K562 (cell line): ENCODE measurements around the gene TBX1. TPM values are rescaled to one million over a fixed set of nuclear protein-coding genes. Genes with fewer than 3 reads are reported as not detected.

Experiments used
- BCLAF1 ChIP-seq, 2 experiments: fragments of 450-650 bp in 1 of 2; IDR thresholded peaks; 2 replicates each; pipeline ENCODE4 v1.6.1; 2011 to 2017; ENCODE audit warnings: low read depth in 2 of 2, antibody characterized with exemption in 1 of 2, borderline replicate concordance in 1 of 2, low read length in 1 of 2, mild to moderate bottlenecking in 1 of 2, mixed read lengths in 1 of 2; ENCODE audit not compliant: control insufficient read depth in 1 of 2
- CBX2 ChIP-seq: fragments of 200-600 bp; sonication (generic); IDR thresholded peaks from one replicate; pipeline ENCODE4 v1.6.1; 2012; ENCODE audit warnings: mild to moderate bottlenecking, low read length, inconsistent platforms; ENCODE audit not compliant: insufficient read depth, poor library complexity, severe bottlenecking
- ETV6 ChIP-seq, 3 experiments: fragments of 150-350 bp in 1 of 3; sonication (generic) in 1 of 3; formaldehyde crosslinking in 1 of 3; IDR thresholded peaks; 2 replicates each; pipeline versions ENCODE4 v1.6.1 to v1.8.0; 2014 to 2022; ENCODE audit warnings: borderline replicate concordance in 2 of 3, low read depth in 2 of 3, antibody characterized with exemption in 1 of 3, low read length in 1 of 3, mild to moderate bottlenecking in 1 of 3, missing genetic modification reagents in 1 of 3
- FOXA3 ChIP-seq, 2 experiments: fragments of 450-650 bp in 1 of 2; sonication (generic) in 1 of 2; formaldehyde crosslinking; IDR thresholded peaks in 1 of 2; conservative IDR thresholded peaks in 1 of 2; 2 replicates each; pipeline versions ENCODE4 v1.4.0 to v1.8.0; 2020 to 2022; ENCODE audit warnings: mild to moderate bottlenecking in 2 of 2, missing genetic modification reagents in 1 of 2
- GABPB1 ChIP-seq: sonication (generic); formaldehyde crosslinking; IDR thresholded peaks from 2 replicates; pipeline ENCODE4 v1.8.0; 2022; ENCODE audit warnings: mild to moderate bottlenecking, missing genetic modification reagents
- HCFC1 ChIP-seq: IDR thresholded peaks from 2 replicates; pipeline ENCODE4 v1.6.1; 2012; ENCODE audit warnings: low read depth, low read length, improper control_type of control experiment
- HDAC8 ChIP-seq: fragments of 450-650 bp; IDR thresholded peaks from 2 replicates; pipeline ENCODE4 v1.6.1; 2016; ENCODE audit warnings: mild to moderate bottlenecking, missing genetic modification characterization, moderate library complexity, missing compliant biosample characterization
- PHF8 ChIP-seq: fragments of 200-600 bp; sonication (generic); IDR thresholded peaks from 2 replicates; pipeline ENCODE4 v1.6.1; 2012; ENCODE audit warnings: mixed run types, mild to moderate bottlenecking, inconsistent platforms, low read length, moderate library complexity, borderline replicate concordance
- RB1 ChIP-seq: fragments of 450-650 bp; IDR thresholded peaks from 2 replicates; pipeline ENCODE4 v1.6.1; 2017; ENCODE audit warnings: low read depth, mild to moderate bottlenecking
- RBM17 ChIP-seq: fragments of 200-400 bp; formaldehyde crosslinking; IDR thresholded peaks from 2 replicates; pipeline ENCODE4 v1.6.1; 2017; ENCODE audit warnings: low read depth, mild to moderate bottlenecking, low read length, borderline replicate concordance
- SAFB2 ChIP-seq: fragments of 200-400 bp; formaldehyde crosslinking; IDR thresholded peaks from 2 replicates; pipeline ENCODE4 v1.6.1; 2018; ENCODE audit warnings: borderline replicate concordance, low read length, low read depth, moderate library complexity; ENCODE audit not compliant: severe bottlenecking
- SETDB1 ChIP-seq: IDR thresholded peaks from one replicate; pipeline ENCODE4 v1.6.1; 2012; ENCODE audit warnings: low read length, control low read depth, inconsistent platforms
- SP2 ChIP-seq: IDR thresholded peaks from 2 replicates; pipeline ENCODE4 v1.6.1; 2011; ENCODE audit warnings: mild to moderate bottlenecking, low read depth, low read length, moderate library complexity; ENCODE audit not compliant: poor library complexity, severe bottlenecking; ENCODE audit errors: extremely low read depth
- TAF7 ChIP-seq: fragments of 450-650 bp; IDR thresholded peaks from 2 replicates; pipeline ENCODE4 v1.6.1; 2016; ENCODE audit warnings: missing genetic modification characterization, missing compliant biosample characterization
- ZHX1 ChIP-seq: fragments of 150-350 bp; conservative IDR thresholded peaks from 2 replicates; pipeline ENCODE4 v1.6.1; 2014; ENCODE audit warnings: low read length
- ZNF316 ChIP-seq: fragments of 450-650 bp; IDR thresholded peaks from 2 replicates; pipeline ENCODE4 v1.6.1; 2016
- ZNF785 ChIP-seq: fragments of 250-450 bp; sonication (Bioruptor Pico); IDR thresholded peaks from 2 replicates; pipeline ENCODE4 v1.4.0; 2020; ENCODE audit warnings: mild to moderate bottlenecking
- polyA plus RNA-seq, 8 experiments: library from polyadenylated mRNA; depleted of rRNA in 4 of 8; stranded (reverse) in 5 of 8; unstranded in 3 of 8; fragments of >200 nt; fragmentation: Nextera tagmentation in 2 of 8; fragmentation: Illumina TruSeq in 1 of 8; extraction: Ambion mirVana in 2 of 8; extraction: Trizol in 1 of 8; gene quantifications; 2 replicates each; pipeline versions ENCODE4 v1.2.1 to v1.2.3, GENCODE V29; 2011 to 2014; ENCODE audit warnings: inconsistent platforms in 1 of 8, missing spikeins in 1 of 8
- total RNA-seq, 7 experiments: library from RNA; depleted of rRNA in 6 of 7; stranded (reverse); fragments of >200 nt in 6 of 7; fragmentation: Illumina TruSeq in 2 of 7; extraction: Trizol in 2 of 7; gene quantifications; 2 replicates each; pipeline versions ENCODE4 v1.2.1 to v1.2.3, GENCODE V29; 2011 to 2021; ENCODE audit warnings: low replicate concordance in 1 of 7
- TF ChIP-seq, protein P1 (sequence below): sonication (generic); formaldehyde crosslinking; IDR thresholded peaks from 2 replicates; pipeline ENCODE4 v1.9.0; 2022; ENCODE audit warnings: mild to moderate bottlenecking, missing genetic modification reagents

The TBX1 gene
- total and polyA plus RNA-seq, 9 of the 15 experiments (the other 6 are each of a cell fraction or from before 2014, with no cell fraction given), result 0.07 to 35.0 (median 3.9) TPM

DNA sequence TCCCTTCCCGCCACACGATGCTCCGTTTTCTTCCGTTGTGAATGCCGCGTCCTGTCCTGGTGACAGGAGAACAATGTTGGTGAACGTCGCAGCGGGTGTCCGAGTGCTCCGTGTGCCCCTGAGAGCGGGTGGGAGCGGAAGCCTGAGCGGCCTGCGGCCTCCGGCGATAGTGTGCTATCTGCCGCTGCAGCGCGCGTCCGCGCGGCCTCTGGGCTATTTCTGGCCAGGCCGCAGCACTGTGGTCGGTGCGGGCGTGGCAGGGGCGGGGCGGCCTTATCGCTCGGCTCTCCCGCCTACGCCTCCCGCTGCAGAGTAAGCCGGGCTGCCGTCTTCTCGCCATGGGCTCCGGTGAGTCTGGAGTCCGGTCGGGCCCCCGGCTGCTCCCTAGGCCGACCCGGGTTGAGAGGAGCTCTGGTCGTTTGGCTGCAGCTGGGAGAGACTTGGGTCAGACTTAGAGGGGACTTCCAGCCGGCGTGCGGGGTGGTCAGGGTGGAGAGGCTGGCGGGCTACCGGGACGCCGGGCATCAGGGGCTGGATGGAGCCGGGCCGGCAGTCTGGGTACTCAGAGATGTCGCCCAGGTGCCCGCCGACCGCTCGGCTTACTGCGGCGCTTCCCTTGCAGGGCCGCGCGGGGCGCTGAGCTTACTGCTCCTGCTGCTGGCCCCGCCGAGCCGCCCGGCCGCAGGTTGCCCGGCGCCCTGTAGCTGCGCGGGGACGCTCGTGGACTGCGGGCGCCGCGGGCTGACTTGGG, 37.2 kb upstream of the TBX1 start, which contains the start of gene GP1BB (continued):
- TF ChIP-seq GABPB1 (no peak), ZNF316 (no peak), ZNF785 (no peak), HDAC8 (tag) (peak; percentile 33; the same call in 1 of the 2 replicates), ETV6 (IDR thresholded peaks at IDR 0.05; ENCODE audit: borderline replicate concordance in 1 of 2, low read depth in 2 of 2, low read length in 1 of 2) (peak in 1 of 2 experiments; percentile 81; a peak in 1 of 4 replicates), ETV6 (CRISPR knock-in tag; IDR thresholded peaks at IDR 0.05; ENCODE audit: borderline replicate concordance) (no peak), PHF8 (peak; percentile 81; the same call in 1 of the 2 replicates), SAFB2 (no peak), SP2 (peak; percentile 32), SETDB1 (peak; percentile 98), ZHX1 (peak; percentile 94), RB1 (peak; percentile 100), HCFC1 (peak; percentile 70), TAF7 (tag) (peak; percentile 57; the same call in 1 of the 2 replicates), FOXA3 (CRISPR knock-in tag; conservative IDR thresholded peaks at IDR 0.05 in 1 of 2, IDR thresholded peaks at IDR 0.05 in 1 of 2) (no peak), BCLAF1 (IDR thresholded peaks at IDR 0.05; ENCODE audit: borderline replicate concordance in 1 of 2, control insufficient read depth in 1 of 2, low read depth in 2 of 2, low read length in 1 of 2) (no peak), CBX2 (no peak), RBM17 (no peak)
- TF ChIP-seq, protein P1, sequence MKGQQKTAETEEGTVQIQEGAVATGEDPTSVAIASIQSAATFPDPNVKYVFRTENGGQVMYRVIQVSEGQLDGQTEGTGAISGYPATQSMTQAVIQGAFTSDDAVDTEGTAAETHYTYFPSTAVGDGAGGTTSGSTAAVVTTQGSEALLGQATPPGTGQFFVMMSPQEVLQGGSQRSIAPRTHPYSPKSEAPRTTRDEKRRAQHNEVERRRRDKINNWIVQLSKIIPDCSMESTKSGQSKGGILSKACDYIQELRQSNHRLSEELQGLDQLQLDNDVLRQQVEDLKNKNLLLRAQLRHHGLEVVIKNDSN, result no peak
